ENCODE data around the gene LAT. TPM values are rescaled to one million over a fixed set of nuclear protein-coding genes. Genes with fewer than 3 reads are reported as not detected.

Gene LAT
- polyA plus RNA-seq, 1 of the 3 experiments (the other 2 are of a cell fraction): 8.0 TPM

GRCh38 chr16:28986492-28986891 is 1.6 kb downstream of the LAT start:
- H4K20me1 ChIP-seq (ENCODE audit: insufficient read depth): no peaks in the 10 kb centered on the region
- no peaks in the 10 kb centered on the region for H3K4me1 ChIP-seq (ENCODE audit: control insufficient read depth in 1 of 2, insufficient read depth in 2 of 2, low read depth in 1 of 2, low read length in 1 of 2)
- no peak overlapping the region for H3K4me2 ChIP-seq
- peaks cover 11 to 21% of the 10 kb centered on the region in 2 experiments for H3K36me3 ChIP-seq (replicated peaks in 1 of 2; ENCODE audit: control insufficient read depth in 1 of 2, insufficient read depth in 2 of 2, low read length in 1 of 2)
- WGBS (ENCODE audit: low lambda C conversion rate): 97% methylated on average over 13 of the region's 13 CpGs
- H3K4me3 ChIP-seq (ENCODE audit: low read depth in 2 of 2, low read length in 1 of 2): no peak overlapping the region
- no peaks in the 10 kb centered on the region for H3K27me3 ChIP-seq (ENCODE audit: insufficient read depth)
- no peak overlapping the region for H3K27ac ChIP-seq (ENCODE audit: low read depth in 2 of 2, low read length in 1 of 2)
- CTCF ChIA-PET: interaction anchor here (1.0 to 1.3 kb wide), 2 partner anchors 11 to 13 kb away, joined by 3 to 4 read pairs; no protein-coding TSS in a partner anchor
- no peaks in the 10 kb centered on the region for H3K79me2 ChIP-seq (ENCODE audit: insufficient read depth)
- H2AFZ ChIP-seq (ENCODE audit: low read depth): no peak overlapping the region
- no peaks in the 10 kb centered on the region for H3F3A ChIP-seq (replicated peaks; ENCODE audit: insufficient read depth)
- TF ChIP-seq REST (IDR thresholded peaks at IDR 0.05; ENCODE audit: low read depth, low read length) (no peak), IRF3 (IDR thresholded peaks at IDR 0.05; ENCODE audit: low read depth, low read length) (no peak), RCOR1 (IDR thresholded peaks at IDR 0.05; ENCODE audit: low read length) (no peak), MEF2A (IDR thresholded peaks at IDR 0.05; ENCODE audit: borderline replicate concordance, low read depth) (no peak), SIN3A (IDR thresholded peaks at IDR 0.05; ENCODE audit: borderline replicate concordance, low read depth, low read length) (no peak), NFIC (IDR thresholded peaks at IDR 0.05; ENCODE audit: borderline replicate concordance) (no peak), RXRA (IDR thresholded peaks at IDR 0.05; ENCODE audit: borderline replicate concordance, low read depth) (no peak), TEAD4 (IDR thresholded peaks at IDR 0.05; ENCODE audit: borderline replicate concordance, insufficient read depth) (no peak), RFX5 (IDR thresholded peaks at IDR 0.05; ENCODE audit: low read length) (no peak), EP300 (IDR thresholded peaks at IDR 0.05; ENCODE audit: borderline replicate concordance in 1 of 2, low read depth in 1 of 2, low read length in 1 of 2) (no peak), GATA2 (CRISPR knock-in tag; IDR thresholded peaks at IDR 0.05) (no peak), USF2 (IDR thresholded peaks at IDR 0.05; ENCODE audit: borderline replicate concordance, low read depth, low read length) (no peak), MXI1 (IDR thresholded peaks at IDR 0.05; ENCODE audit: low read depth, low read length) (no peak), YY1 (IDR thresholded peaks at IDR 0.05; ENCODE audit: low read depth) (no peak), FOXJ3 (CRISPR knock-in tag; IDR thresholded peaks at IDR 0.05) (no peak), EZH2phosphoT487 (IDR thresholded peaks at IDR 0.05; ENCODE audit: borderline replicate concordance, low read depth) (no peak), CHD2 (IDR thresholded peaks at IDR 0.05; ENCODE audit: low read length, partially characterized antibody) (no peak), SMC3 (IDR thresholded peaks at IDR 0.05; ENCODE audit: low read depth, low read length) (no peak)
- TF ChIP-seq, protein P1, sequence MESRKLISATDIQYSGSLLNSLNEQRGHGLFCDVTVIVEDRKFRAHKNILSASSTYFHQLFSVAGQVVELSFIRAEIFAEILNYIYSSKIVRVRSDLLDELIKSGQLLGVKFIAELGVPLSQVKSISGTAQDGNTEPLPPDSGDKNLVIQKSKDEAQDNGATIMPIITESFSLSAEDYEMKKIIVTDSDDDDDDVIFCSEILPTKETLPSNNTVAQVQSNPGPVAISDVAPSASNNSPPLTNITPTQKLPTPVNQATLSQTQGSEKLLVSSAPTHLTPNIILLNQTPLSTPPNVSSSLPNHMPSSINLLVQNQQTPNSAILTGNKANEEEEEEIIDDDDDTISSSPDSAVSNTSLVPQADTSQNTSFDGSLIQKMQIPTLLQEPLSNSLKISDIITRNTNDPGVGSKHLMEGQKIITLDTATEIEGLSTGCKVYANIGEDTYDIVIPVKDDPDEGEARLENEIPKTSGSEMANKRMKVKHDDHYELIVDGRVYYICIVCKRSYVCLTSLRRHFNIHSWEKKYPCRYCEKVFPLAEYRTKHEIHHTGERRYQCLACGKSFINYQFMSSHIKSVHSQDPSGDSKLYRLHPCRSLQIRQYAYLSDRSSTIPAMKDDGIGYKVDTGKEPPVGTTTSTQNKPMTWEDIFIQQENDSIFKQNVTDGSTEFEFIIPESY (IDR thresholded peaks at IDR 0.05; ENCODE audit: borderline replicate concordance, low read depth): no peak
- TF ChIP-seq, protein P2, sequence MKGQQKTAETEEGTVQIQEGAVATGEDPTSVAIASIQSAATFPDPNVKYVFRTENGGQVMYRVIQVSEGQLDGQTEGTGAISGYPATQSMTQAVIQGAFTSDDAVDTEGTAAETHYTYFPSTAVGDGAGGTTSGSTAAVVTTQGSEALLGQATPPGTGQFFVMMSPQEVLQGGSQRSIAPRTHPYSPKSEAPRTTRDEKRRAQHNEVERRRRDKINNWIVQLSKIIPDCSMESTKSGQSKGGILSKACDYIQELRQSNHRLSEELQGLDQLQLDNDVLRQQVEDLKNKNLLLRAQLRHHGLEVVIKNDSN (IDR thresholded peaks at IDR 0.05; ENCODE audit: borderline replicate concordance, low read depth): no peak
- DNase-seq: no peak
- no peaks in the 10 kb centered on the region for H3K9me3 ChIP-seq
- POLR2A ChIA-PET: no interaction called here
- H3K9ac ChIP-seq: no peak overlapping the region
- H3K9me2 ChIP-seq: no peaks in the 10 kb centered on the region
